Activated naive CD4-positive, alpha-beta T cell treated with anti-CD3 and anti-CD28 coated beads for 36 hours (primary cell): ENCODE data around the gene MYMK. TPM values are rescaled to one million over a fixed set of nuclear protein-coding genes. Genes with fewer than 3 reads are reported as not detected.

ENCODE experiments used
- CTCF ChIA-PET: fragments of 350-600 bp; sonication (Branson Sonifier 250); formaldehyde crosslinking; loops from one replicate; lab custom pipeline; 2021; ENCODE audit warnings: antibody characterized with exemption; lab: Charles Lee
- DNase-seq: peaks from one replicate; pipeline ENCODE4 v3.0.0-alpha.2; 2020
- H3K27ac Mint-ChIP-seq: one replicate; pipeline ENCODE4 v1.8.0; 2021; ENCODE audit warnings: mild to moderate bottlenecking, mixed read lengths
- H3K27me3 Mint-ChIP-seq: one replicate; pipeline ENCODE4 v1.8.0; 2021; ENCODE audit warnings: low read depth, mixed read lengths
- H3K36me3 Mint-ChIP-seq: one replicate; pipeline ENCODE4 v1.8.0; 2021; ENCODE audit warnings: low read depth, mixed read lengths
- H3K4me1 Mint-ChIP-seq: one replicate; pipeline ENCODE4 v1.8.0; 2021; ENCODE audit warnings: low read depth, mixed read lengths
- H3K4me3 Mint-ChIP-seq: one replicate; pipeline ENCODE4 v1.8.0; 2021; ENCODE audit warnings: mild to moderate bottlenecking, moderate library complexity, mixed read lengths
- H3K9me3 Mint-ChIP-seq: one replicate; pipeline ENCODE4 v1.8.0; 2021; ENCODE audit warnings: mixed read lengths
- intact Hi-C: fragments of 100-400 bp; cut with micrococcal nuclease; formaldehyde crosslinking; loops from one replicate; pipeline ENCODE4 v1.15.1; 2023
- total RNA-seq, 2 experiments: library from RNA; stranded (reverse); gene quantifications; one replicate each; pipeline ENCODE4 v1.2.3, GENCODE V29; 2021

Gene MYMK
- total RNA-seq, 2 experiments from 2014 or later: not detected

DNA sequence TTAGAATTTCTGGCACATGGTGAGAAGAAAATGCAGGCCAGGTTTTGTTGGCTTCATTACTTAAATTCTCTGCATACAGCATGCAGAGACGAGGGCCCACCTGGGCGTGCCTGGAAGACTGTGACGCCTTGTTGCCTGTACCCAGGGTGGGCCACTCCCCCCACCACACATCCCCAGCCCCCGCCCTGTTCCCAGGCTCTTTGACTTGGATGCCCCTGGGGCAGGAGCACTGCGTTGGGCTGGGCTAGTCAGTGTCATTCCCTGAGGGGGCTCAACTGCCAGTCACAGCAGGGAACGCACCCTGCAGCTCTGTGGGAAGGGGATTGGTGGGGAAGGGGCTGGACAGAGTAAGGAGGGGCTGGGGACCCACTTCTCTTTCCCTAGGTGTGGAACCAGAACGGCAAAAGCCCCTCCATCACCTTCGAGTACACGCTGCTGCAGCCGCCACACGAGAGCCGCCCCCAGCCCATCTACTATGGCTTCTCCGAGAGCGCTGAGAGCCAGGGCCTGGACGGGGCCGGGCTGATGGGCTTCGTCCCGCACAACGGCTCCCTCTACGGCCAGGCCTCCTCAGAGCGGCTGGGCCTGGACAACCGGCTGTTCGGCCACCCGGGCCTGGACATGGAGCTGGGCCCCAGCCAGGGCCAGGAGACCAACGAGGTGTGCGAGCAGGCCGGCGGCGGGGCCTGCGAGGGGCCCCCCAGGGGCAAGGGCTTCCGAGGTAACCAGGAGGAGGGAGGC lies 29.4 kb upstream of the MYMK start:
- intact Hi-C loops: no loop called here
- no peaks in the 10 kb centered on the region for H3K27me3 Mint-ChIP-seq
- DNase-seq: no peak
- CTCF ChIA-PET: no interaction called here
- no peaks in the 10 kb centered on the region for H3K9me3 Mint-ChIP-seq
- no peak overlapping the region for H3K4me3 Mint-ChIP-seq
- no peak overlapping the region for H3K27ac Mint-ChIP-seq
- no peaks in the 10 kb centered on the region for H3K36me3 Mint-ChIP-seq
- H3K4me1 Mint-ChIP-seq: peaks cover 12% of the 10 kb centered on the region

DNA sequence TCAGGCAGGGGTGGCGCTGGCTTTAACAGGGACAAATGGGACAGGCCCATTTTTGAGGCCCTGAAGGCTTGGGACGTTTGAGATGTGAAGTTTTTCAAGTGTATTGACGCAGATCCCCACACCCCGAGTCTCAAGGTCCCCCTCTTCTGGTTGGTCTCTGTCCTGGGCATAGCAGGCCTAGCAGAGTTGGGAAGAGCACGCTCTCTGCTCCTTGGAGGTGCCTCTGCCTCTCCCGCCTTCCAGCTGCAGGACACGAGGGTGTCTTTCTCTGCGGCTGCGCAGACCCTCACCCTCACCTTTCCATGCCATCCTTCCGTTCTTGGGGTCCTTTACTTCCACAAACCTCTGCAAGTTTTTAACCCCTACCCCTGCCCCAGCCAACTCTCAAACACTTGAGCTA lies 28.4 kb upstream of the MYMK start:
- CTCF ChIA-PET: no interaction called here
- H3K27me3 Mint-ChIP-seq: no peaks in the 10 kb centered on the region
- H3K4me3 Mint-ChIP-seq: no peak overlapping the region

DNA sequence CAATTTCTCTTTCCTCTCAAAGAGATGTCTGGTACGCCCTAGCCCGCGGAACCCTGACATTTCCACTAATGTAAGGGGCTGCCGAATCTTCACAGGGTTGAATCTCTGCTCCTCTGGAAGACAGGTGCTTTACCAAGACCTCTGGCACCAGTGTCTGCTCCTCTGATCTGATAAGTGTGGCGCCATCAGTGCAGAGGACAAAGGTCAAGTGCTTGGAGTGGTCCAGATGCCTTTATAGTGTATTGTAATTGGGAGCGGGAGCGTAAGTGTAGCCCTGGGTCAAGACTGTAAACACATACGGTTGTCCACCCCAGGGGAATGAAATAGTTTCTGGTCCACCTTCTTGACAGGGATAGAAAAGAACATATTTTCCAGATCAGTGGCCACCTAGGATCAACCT lies 27.5 kb upstream of the MYMK start:
- Mint-ChIP-seq H3K27ac (no peak overlapping the region), H3K4me1 (no peaks in the 10 kb centered on the region), H3K27me3 (no peaks in the 10 kb centered on the region), H3K4me3 (no peak overlapping the region), H3K36me3 (no peaks in the 10 kb centered on the region), H3K9me3 (no peaks in the 10 kb centered on the region)
- no peak for DNase-seq
- intact Hi-C loops: no loop called here
- CTCF ChIA-PET: no interaction called here

More for the DNA sequence above, 28.4 kb upstream of the MYMK start:
- Mint-ChIP-seq H3K36me3 (no peaks in the 10 kb centered on the region), H3K9me3 (no peaks in the 10 kb centered on the region), H3K4me1 (peaks cover 2% of the 10 kb centered on the region), H3K27ac (no peak overlapping the region)
- no peak for DNase-seq
- intact Hi-C loops: no loop called here

DNA sequence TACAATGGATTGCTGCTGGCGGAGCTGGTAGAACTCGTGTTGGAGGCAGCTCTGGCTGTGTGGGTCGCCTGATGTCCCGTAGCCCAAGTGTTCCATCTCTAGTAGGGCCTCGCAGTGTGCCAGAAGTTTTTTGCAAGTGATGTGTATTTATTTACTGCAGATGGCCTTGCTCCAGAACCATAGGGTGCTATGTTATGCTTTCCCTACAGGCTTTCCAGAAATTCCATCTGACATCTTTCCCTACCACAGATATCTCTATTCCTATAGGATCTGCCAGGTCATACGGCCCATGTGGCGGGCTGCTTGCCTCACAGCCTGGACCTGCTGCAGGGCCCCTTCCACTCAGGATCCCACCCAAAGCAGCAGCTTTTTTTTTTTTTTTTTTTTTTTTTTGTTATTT lies 26.7 kb upstream of the MYMK start:
- Mint-ChIP-seq H3K9me3 (no peaks in the 10 kb centered on the region), H3K4me3 (no peak overlapping the region), H3K36me3 (no peaks in the 10 kb centered on the region), H3K4me1 (no peaks in the 10 kb centered on the region), H3K27ac (no peak overlapping the region), H3K27me3 (no peaks in the 10 kb centered on the region)
- intact Hi-C loops: no loop called here
- DNase-seq: no peak
- CTCF ChIA-PET: no interaction called here

DNA sequence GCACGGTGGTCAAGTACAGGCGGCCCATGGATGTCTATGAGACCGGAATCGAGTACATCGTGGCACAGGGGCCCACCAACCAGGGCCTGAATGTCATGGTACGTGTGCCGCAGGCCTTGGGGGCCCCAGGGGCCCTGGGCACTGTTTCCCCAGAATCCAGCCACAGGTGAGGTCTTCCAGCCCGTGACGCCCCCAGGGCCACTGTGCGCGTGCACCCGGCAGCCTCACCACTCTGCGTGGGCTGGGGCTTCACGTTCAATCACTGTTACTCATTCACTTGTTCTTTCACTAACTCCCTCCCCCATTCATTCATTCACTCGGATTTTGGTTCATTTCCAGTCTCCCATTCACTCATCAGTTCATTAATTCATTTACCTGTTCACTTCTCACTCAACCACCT lies 22.4 kb upstream of the MYMK start:
- intact Hi-C loops: no loop called here
- DNase-seq: no peak
- H3K9me3 Mint-ChIP-seq: no peaks in the 10 kb centered on the region
- CTCF ChIA-PET: no interaction called here
- H3K4me1 Mint-ChIP-seq: no peaks in the 10 kb centered on the region
- no peak overlapping the region for H3K27ac Mint-ChIP-seq
- H3K4me3 Mint-ChIP-seq: no peak overlapping the region
- no peaks in the 10 kb centered on the region for H3K36me3 Mint-ChIP-seq
- H3K27me3 Mint-ChIP-seq: no peaks in the 10 kb centered on the region

DNA sequence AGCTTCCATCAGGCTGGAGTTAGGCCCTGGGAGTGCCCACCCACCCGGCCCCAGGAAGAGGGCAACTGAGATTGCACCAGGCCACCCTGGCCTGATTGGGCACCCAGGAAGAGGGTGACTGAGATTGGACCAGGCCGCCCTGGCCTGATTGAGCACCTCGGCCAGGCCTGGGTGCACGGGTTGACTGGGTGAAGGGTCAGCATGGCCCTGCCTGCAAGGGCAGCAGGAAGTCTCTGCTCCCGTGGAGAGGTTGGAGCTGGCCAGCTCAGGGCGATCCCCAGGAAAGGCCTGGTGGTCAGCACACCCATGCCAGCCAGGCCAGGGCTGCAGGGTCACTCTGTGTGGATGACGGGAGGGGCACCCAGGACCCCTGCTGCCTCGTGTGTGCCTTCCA lies 21.5 kb upstream of the MYMK start:
- no peak for DNase-seq
- CTCF ChIA-PET: interaction anchor here (0.6 kb wide), 1 partner anchor 259 kb away, joined by 3 read pairs; no protein-coding TSS in a partner anchor
- Mint-ChIP-seq H3K27me3 (no peaks in the 10 kb centered on the region), H3K9me3 (no peaks in the 10 kb centered on the region), H3K4me1 (no peaks in the 10 kb centered on the region), H3K4me3 (no peak overlapping the region), H3K36me3 (no peaks in the 10 kb centered on the region), H3K27ac (no peak overlapping the region)
- intact Hi-C loops: no loop called here

DNA sequence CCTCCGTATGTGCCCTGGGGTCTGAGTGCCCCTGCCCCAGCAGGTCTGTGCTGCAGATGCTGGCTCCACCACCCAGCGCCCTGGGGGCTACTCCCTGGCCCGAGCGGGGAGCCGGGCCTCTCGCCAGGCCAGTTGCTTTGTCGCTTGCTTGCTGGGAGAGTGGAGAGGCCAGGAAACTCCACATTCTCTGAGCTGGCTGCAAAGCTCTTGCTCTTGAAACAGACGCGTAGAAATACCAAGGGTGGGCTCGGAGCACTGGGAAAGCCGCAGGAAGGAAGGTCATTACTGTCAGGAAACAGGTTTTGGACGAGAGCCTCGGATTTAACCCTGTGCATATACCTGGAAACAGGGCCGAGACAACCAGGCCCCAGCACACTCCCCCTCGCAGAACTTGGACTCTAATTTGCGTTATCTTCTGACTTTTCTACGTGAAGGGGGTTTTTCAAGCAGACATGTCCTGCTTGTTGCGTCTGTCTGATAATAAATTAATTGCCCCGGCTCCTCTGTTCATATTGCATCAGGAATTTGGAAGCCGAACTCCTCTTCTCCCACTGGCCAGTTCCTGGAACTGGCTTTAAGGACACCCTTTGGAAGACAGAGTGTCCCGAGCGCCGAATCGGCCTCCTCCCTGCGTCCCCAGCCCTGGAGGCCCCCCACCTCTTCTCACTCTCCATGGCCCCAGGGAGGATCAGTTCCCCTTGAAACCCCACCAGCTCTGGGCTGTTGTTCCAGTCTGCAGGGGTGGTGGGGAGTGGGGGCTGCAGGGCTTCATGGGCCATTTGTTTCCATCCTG lies 20.9 kb upstream of the MYMK start:
- DNase-seq: no peak
- H3K27ac Mint-ChIP-seq: no peak overlapping the region
- intact Hi-C loops: no loop called here

DNA sequence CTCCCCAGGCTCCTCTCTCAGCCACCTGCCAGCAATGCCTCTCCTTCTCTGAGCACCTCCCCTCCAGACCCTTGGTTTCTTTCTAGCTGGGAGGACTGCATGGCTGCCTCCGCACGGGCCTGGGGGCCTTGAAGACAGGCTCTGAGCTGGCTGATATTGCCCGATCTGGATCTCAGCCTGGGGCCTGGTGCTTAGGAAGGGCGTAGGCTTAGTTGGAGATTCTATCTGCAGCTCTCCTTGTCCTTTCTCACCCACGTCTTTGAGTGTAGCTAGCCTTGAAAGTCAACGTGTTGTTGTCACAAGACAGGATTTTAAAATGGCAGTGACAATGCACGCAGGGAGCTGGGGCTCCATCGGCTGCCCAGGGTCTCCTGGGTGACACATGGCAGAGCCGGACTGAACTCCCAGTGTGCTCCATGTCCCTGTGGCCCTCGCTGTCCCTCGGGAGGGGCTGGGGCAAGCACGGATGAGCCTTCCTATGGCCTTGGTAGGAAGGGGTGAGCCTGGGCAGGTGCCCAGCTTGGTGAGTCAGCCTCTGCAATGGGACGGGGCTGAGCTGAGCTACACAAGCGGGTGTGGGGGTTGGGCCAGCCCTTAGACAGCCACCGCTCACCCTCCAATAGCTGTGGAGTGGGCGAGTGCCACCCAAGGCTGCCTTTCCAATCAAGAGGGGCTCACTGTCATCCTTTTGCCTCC lies 19.2 kb upstream of the MYMK start:
- H3K4me3 Mint-ChIP-seq: no peak overlapping the region
- no peaks in the 10 kb centered on the region for H3K27me3 Mint-ChIP-seq
- H3K27ac Mint-ChIP-seq: no peak overlapping the region
- intact Hi-C loops: no loop called here
- no peak for DNase-seq
- no peaks in the 10 kb centered on the region for H3K36me3 Mint-ChIP-seq
- no peaks in the 10 kb centered on the region for H3K9me3 Mint-ChIP-seq
- CTCF ChIA-PET: no interaction called here
- H3K4me1 Mint-ChIP-seq: no peaks in the 10 kb centered on the region

More for the DNA sequence above, 20.9 kb upstream of the MYMK start:
- Mint-ChIP-seq H3K9me3 (no peaks in the 10 kb centered on the region), H3K36me3 (no peaks in the 10 kb centered on the region), H3K4me3 (no peak overlapping the region), H3K27me3 (no peaks in the 10 kb centered on the region), H3K4me1 (no peaks in the 10 kb centered on the region)
- CTCF ChIA-PET: interaction anchor here (0.6 kb wide), 1 partner anchor 258 kb away, joined by 3 read pairs; no protein-coding TSS in a partner anchor

DNA sequence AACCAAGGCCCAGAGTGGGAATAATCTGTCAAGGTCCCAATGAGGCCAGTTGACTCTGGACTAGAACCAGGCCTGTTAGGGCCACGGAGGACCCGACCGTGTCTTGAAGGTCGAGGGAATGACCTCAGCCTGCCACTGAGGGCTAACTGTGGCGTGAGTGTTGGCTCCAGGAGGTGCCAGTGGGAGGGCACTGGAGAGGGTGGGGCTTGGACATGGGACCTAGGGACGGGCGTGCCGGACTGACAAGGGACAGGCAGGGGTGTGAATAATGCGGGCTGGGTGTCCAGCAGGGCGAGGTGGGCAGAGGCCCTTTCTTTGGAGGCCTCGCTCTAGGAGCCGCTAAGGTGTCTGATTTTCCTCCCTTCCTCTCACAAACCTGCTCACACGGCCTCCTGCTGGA lies 17.2 kb upstream of the MYMK start:
- no peaks in the 10 kb centered on the region for H3K9me3 Mint-ChIP-seq
- no peaks in the 10 kb centered on the region for H3K27me3 Mint-ChIP-seq
- CTCF ChIA-PET: interaction anchor here (0.6 kb wide), 1 partner anchor 174 kb away, joined by 5 read pairs; no protein-coding TSS in a partner anchor
- H3K27ac Mint-ChIP-seq: no peak overlapping the region
- intact Hi-C loops: no loop called here
- H3K36me3 Mint-ChIP-seq: no peaks in the 10 kb centered on the region
- H3K4me3 Mint-ChIP-seq: no peak overlapping the region
- no peak for DNase-seq
- H3K4me1 Mint-ChIP-seq: no peaks in the 10 kb centered on the region

DNA sequence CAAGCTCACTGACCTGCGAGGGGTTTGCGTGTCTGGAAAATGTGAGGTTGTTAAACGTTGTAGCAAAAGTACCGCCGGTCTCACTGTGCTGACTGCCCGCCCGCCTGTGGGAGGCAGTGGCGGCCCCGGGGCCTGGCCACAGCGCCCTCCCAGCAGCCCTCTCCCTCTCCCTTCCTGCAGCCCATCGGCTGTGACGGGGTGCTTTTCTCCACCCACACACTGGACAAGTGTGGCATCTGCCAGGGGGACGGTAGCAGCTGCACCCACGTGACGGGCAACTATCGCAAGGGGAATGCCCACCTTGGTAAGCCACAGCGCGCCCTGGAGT lies 15.9 kb upstream of the MYMK start:
- no peak for DNase-seq
- Mint-ChIP-seq H3K4me3 (no peak overlapping the region), H3K4me1 (no peaks in the 10 kb centered on the region), H3K27me3 (no peaks in the 10 kb centered on the region), H3K27ac (no peak overlapping the region), H3K9me3 (no peaks in the 10 kb centered on the region), H3K36me3 (no peaks in the 10 kb centered on the region)
- intact Hi-C loops: no loop called here
- CTCF ChIA-PET: no interaction called here

DNA sequence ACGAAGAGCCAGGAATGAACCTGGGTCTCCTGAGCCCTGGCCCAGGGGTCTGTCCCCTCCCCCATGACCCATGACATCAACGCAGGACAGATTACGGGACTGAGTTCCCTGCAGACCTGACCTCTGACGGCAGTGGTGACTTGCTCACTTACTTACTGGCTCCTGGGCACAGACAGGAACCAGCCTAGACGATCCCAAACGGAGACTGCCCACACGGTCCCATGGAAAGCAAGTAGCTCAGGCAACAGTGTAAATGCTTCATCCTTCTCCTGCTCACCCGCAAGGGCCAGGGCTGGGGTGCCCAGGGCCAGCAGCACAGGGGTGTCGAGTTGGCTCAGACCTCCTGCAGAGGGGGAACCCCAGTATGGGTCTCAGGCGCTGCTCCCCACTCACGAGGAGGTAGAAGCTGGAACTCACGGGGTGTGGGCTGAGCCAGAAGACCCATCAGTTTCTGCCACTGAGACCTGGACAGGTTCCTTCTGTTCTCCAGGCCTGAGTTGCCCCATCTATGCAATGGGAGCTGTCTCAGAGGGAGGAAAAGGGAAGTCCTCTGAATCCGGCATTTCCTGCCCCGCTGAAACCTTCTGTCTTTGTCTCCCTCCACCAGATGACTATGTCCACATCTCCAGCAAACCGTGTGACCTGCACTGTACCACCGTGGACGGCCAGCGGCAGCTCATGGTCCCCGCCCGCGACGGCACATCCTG lies 15.4 kb upstream of the MYMK start:
- DNase-seq: no peak
- Mint-ChIP-seq H3K9me3 (no peaks in the 10 kb centered on the region), H3K4me1 (no peaks in the 10 kb centered on the region), H3K4me3 (no peak overlapping the region), H3K27me3 (no peaks in the 10 kb centered on the region), H3K36me3 (no peaks in the 10 kb centered on the region), H3K27ac (no peak overlapping the region)
- CTCF ChIA-PET: no interaction called here
- intact Hi-C loops: no loop called here
